ENCODE measurements around the gene BLVRA. TPM values are rescaled to one million over a fixed set of nuclear protein-coding genes. Genes with fewer than 3 reads are reported as not detected.
A peak's percentile ranks its signal among the peaks of the same experiment; 100 is the strongest.
"Not testable (repeated sequence)": the region's sequence is repeated elsewhere in the genome, so short reads cannot be mapped to it uniquely, and the experiment has no call there.

The BLVRA gene
- total RNA-seq, 5 donors from 2014 or later (not counting 1 experiment from before 2014, with no cell fraction given): 14.1 to 21.3 (median 17.3) TPM

GRCh38 chr7:43771128-43771527 is 12.6 kb downstream of the BLVRA start:
- DNase-seq: no peak
- no peak for ATAC-seq (replicated peaks in 1 of 4)
- Mint-ChIP-seq H3K4me3 (no peak overlapping the region), H3K27me3 (no peaks in the 10 kb centered on the region), H3K4me1 (peaks cover 0 to 9% (median 7%) of the 10 kb centered on the region in 3 donors), H3K27ac (no peak overlapping the region), H3K9me3 (no peaks in the 10 kb centered on the region), H3K36me3 (peaks cover 27% of the 10 kb centered on the region)
- Histone ChIP-seq H3K27me3 (replicated peaks in 1 of 2; ENCODE audit: control insufficient read depth in 2 of 2, extremely low read depth in 1 of 2, insufficient read depth in 2 of 2, low read length in 1 of 2) (no peaks in the 10 kb centered on the region), H3K27ac (ENCODE audit: low read length) (no peak overlapping the region), H3K36me3 (ENCODE audit: control insufficient read depth in 2 of 2, extremely low read depth in 1 of 2, insufficient read depth in 1 of 2, low read length in 1 of 2) (peaks cover 0 to 7% of the 10 kb centered on the region in 2 donors), H3K9me3 (no peaks in the 10 kb centered on the region), H3K4me1 (ENCODE audit: control insufficient read depth in 1 of 2, extremely low read depth in 1 of 2, insufficient read depth in 2 of 2, low read length in 2 of 2) (no peaks in the 10 kb centered on the region), H3K4me3 (ENCODE audit: control insufficient read depth in 1 of 2, extremely low read depth in 1 of 2, low read length in 1 of 2) (no peak overlapping the region)
- ChIA-PET POLR2A (interaction anchor here (0.5 to 0.6 kb wide), 2 partner anchors 15 to 34 kb away, joined by 3 to 5 read pairs; no protein-coding TSS in a partner anchor), CTCF (no interaction called here)
- WGBS (ENCODE audit: insufficient coverage): no CpG with 5 or more reads among the region's 3 CpGs

- ChIA-PET POLR2A (no interaction called here), CTCF (no interaction called here)
- Mint-ChIP-seq H3K9me3 (no peaks in the 10 kb centered on the region), H3K4me1 (peaks cover 0 to 9% (median 8%) of the 10 kb centered on the region in 3 donors), H3K27ac (no peak overlapping the region), H3K4me3 (no peak overlapping the region), H3K36me3 (peaks cover 31% of the 10 kb centered on the region), H3K27me3 (no peaks in the 10 kb centered on the region)
- ATAC-seq (replicated peaks in 1 of 4): no peak
- Histone ChIP-seq H3K36me3 (ENCODE audit: control insufficient read depth in 2 of 2, extremely low read depth in 1 of 2, insufficient read depth in 1 of 2, low read length in 1 of 2) (peaks cover 0 to 7% of the 10 kb centered on the region in 2 donors), H3K4me3 (ENCODE audit: control insufficient read depth in 1 of 2, extremely low read depth in 1 of 2, low read length in 1 of 2) (no peak overlapping the region), H3K27me3 (replicated peaks in 1 of 2; ENCODE audit: control insufficient read depth in 2 of 2, extremely low read depth in 1 of 2, insufficient read depth in 2 of 2, low read length in 1 of 2) (no peaks in the 10 kb centered on the region), H3K9me3 (no peaks in the 10 kb centered on the region), H3K27ac (ENCODE audit: low read length) (no peak overlapping the region), H3K4me1 (ENCODE audit: control insufficient read depth in 1 of 2, extremely low read depth in 1 of 2, insufficient read depth in 2 of 2, low read length in 2 of 2) (no peaks in the 10 kb centered on the region)
- DNase-seq: no peak
- 92% methylated on average over 2 of the region's 3 CpGs for WGBS (ENCODE audit: insufficient coverage)
Observed at GRCh38 chr7:43771573-43771972, 13.1 kb downstream of the BLVRA start.

GRCh38 chr7:43773268-43773667 is 14.8 kb downstream of the BLVRA start:
- H3K27me3 Mint-ChIP-seq; H3K36me3 ChIP-seq (ENCODE audit: control insufficient read depth in 2 of 2, extremely low read depth in 1 of 2, insufficient read depth in 1 of 2, low read length in 1 of 2); H3K27ac Mint-ChIP-seq; POLR2A ChIA-PET; ATAC-seq (replicated peaks in 1 of 4); H3K27ac ChIP-seq (ENCODE audit: low read length); H3K4me3 Mint-ChIP-seq; H3K9me3 ChIP-seq; H3K27me3 ChIP-seq (replicated peaks in 1 of 2; ENCODE audit: control insufficient read depth in 2 of 2, extremely low read depth in 1 of 2, insufficient read depth in 2 of 2, low read length in 1 of 2); CTCF ChIA-PET; H3K4me3 ChIP-seq (ENCODE audit: control insufficient read depth in 1 of 2, extremely low read depth in 1 of 2, low read length in 1 of 2); DNase-seq; H3K4me1 ChIP-seq (ENCODE audit: control insufficient read depth in 1 of 2, extremely low read depth in 1 of 2, insufficient read depth in 2 of 2, low read length in 2 of 2); H3K9me3 Mint-ChIP-seq: not testable (repeated sequence)
- H3K36me3 Mint-ChIP-seq: peaks cover 33% of the 10 kb centered on the region
- no CpG with 5 or more reads among the region's 6 CpGs for WGBS (ENCODE audit: insufficient coverage)
- H3K4me1 Mint-ChIP-seq: peaks cover 2 to 14% (median 14%) of the 10 kb centered on the region in 3 donors

- CTCF ChIA-PET: not testable (repeated sequence)
Observed at GRCh38 chr7:43775255-43775654, 16.8 kb downstream of the BLVRA start.

GRCh38 chr7:43778293-43779044 is 20.0 kb downstream of the BLVRA start:
- peaks cover 18% of the 10 kb centered on the region for H3K36me3 Mint-ChIP-seq
- CTCF ChIA-PET; H3K9me3 Mint-ChIP-seq; H3K9me3 ChIP-seq; H3K27ac ChIP-seq (ENCODE audit: low read length); H3K4me3 ChIP-seq (ENCODE audit: control insufficient read depth in 1 of 2, extremely low read depth in 1 of 2, low read length in 1 of 2); H3K36me3 ChIP-seq (ENCODE audit: control insufficient read depth in 2 of 2, extremely low read depth in 1 of 2, insufficient read depth in 1 of 2, low read length in 1 of 2); ATAC-seq (replicated peaks in 1 of 4); H3K27me3 ChIP-seq (replicated peaks in 1 of 2; ENCODE audit: control insufficient read depth in 2 of 2, extremely low read depth in 1 of 2, insufficient read depth in 2 of 2, low read length in 1 of 2); H3K27me3 Mint-ChIP-seq; POLR2A ChIA-PET; DNase-seq; H3K4me1 ChIP-seq (ENCODE audit: control insufficient read depth in 1 of 2, extremely low read depth in 1 of 2, insufficient read depth in 2 of 2, low read length in 2 of 2): not testable (repeated sequence)
- H3K4me3 Mint-ChIP-seq: peak overlapping the region in 2 of 3 donors; percentile 31 to 41
- WGBS (ENCODE audit: insufficient coverage): 100% methylated on average over 3 of the region's 18 CpGs
- H3K4me1 Mint-ChIP-seq: peaks cover 13 to 33% (median 14%) of the 10 kb centered on the region in 3 donors
- H3K27ac Mint-ChIP-seq: peak overlapping the region in 1 of 2 donors; percentile 43

More at GRCh38 chr7:43775255-43775654, 16.8 kb downstream of the BLVRA start:
- H3K4me3 ChIP-seq (ENCODE audit: control insufficient read depth in 1 of 2, extremely low read depth in 1 of 2, low read length in 1 of 2); H3K27me3 Mint-ChIP-seq; H3K9me3 ChIP-seq; POLR2A ChIA-PET; H3K27me3 ChIP-seq (replicated peaks in 1 of 2; ENCODE audit: control insufficient read depth in 2 of 2, extremely low read depth in 1 of 2, insufficient read depth in 2 of 2, low read length in 1 of 2); H3K4me3 Mint-ChIP-seq; DNase-seq; H3K9me3 Mint-ChIP-seq; H3K4me1 ChIP-seq (ENCODE audit: control insufficient read depth in 1 of 2, extremely low read depth in 1 of 2, insufficient read depth in 2 of 2, low read length in 2 of 2); H3K27ac ChIP-seq (ENCODE audit: low read length); H3K27ac Mint-ChIP-seq; ATAC-seq (replicated peaks in 1 of 4); H3K36me3 ChIP-seq (ENCODE audit: control insufficient read depth in 2 of 2, extremely low read depth in 1 of 2, insufficient read depth in 1 of 2, low read length in 1 of 2): not testable (repeated sequence)
- H3K4me1 Mint-ChIP-seq: peaks cover 13 to 23% (median 22%) of the 10 kb centered on the region in 3 donors
- H3K36me3 Mint-ChIP-seq: peaks cover 33% of the 10 kb centered on the region
- WGBS (ENCODE audit: insufficient coverage): no CpG with 5 or more reads among the region's 2 CpGs

GRCh38 chr7:43779045-43779812 is 20.7 kb downstream of the BLVRA start:
- Histone ChIP-seq H3K27ac (ENCODE audit: low read length) (no peak overlapping the region), H3K27me3 (replicated peaks in 1 of 2; ENCODE audit: control insufficient read depth in 2 of 2, extremely low read depth in 1 of 2, insufficient read depth in 2 of 2, low read length in 1 of 2) (no peaks in the 10 kb centered on the region), H3K9me3 (no peaks in the 10 kb centered on the region), H3K4me1 (ENCODE audit: control insufficient read depth in 1 of 2, extremely low read depth in 1 of 2, insufficient read depth in 2 of 2, low read length in 2 of 2) (peaks cover 0 to 3% of the 10 kb centered on the region in 2 experiments), H3K4me3 (ENCODE audit: control insufficient read depth in 1 of 2, extremely low read depth in 1 of 2, low read length in 1 of 2) (no peak overlapping the region), H3K36me3 (ENCODE audit: control insufficient read depth in 2 of 2, extremely low read depth in 1 of 2, insufficient read depth in 1 of 2, low read length in 1 of 2) (no peaks in the 10 kb centered on the region)
- POLR2A ChIA-PET: no interaction called here
- Mint-ChIP-seq H3K9me3 (no peaks in the 10 kb centered on the region), H3K36me3 (peaks cover 20% of the 10 kb centered on the region), H3K4me3 (peak overlapping the region in 1 of 3 donors; percentile 41), H3K27ac (peak overlapping the region in 1 of 2 donors; percentile 43), H3K27me3 (no peaks in the 10 kb centered on the region), H3K4me1 (peaks cover 14 to 37% (median 15%) of the 10 kb centered on the region in 3 donors)
- CTCF ChIA-PET: no interaction called here
- 96% methylated on average over 9 of the region's 14 CpGs for WGBS (ENCODE audit: insufficient coverage)
- no peak for DNase-seq
- ATAC-seq (replicated peaks in 1 of 4): no peak

Data from T-cell (primary cell).